DND-41 (cell line): ENCODE measurements around the gene TFF2.

Source experiments
- CTCF ChIP-seq: IDR thresholded peaks from 2 replicates; pipeline ENCODE4 v1.5.1; 2012; ENCODE audit warnings: borderline replicate concordance, low read length, moderate library complexity, mild to moderate bottlenecking; ENCODE audit not compliant: poor library complexity, severe bottlenecking; ENCODE audit errors: extremely low read depth
- EZH2 ChIP-seq: IDR thresholded peaks from 3 replicates; pipeline ENCODE4 v1.6.1; 2012; ENCODE audit warnings: borderline replicate concordance, low read depth, mild to moderate bottlenecking, moderate library complexity, low read length, inconsistent platforms; ENCODE audit not compliant: severe bottlenecking

- TF ChIP-seq CTCF: no peak
- no peak for TF ChIP-seq EZH2
Measured at GRCh38 chr21:42400525-42400924, 49.7 kb upstream of the TFF2 start.
